ENCODE measurements around the gene DDX25. TPM values are rescaled to one million over a fixed set of nuclear protein-coding genes. Genes with fewer than 3 reads are reported as not detected.

Gene DDX25
- total RNA-seq, 1 experiment from 2014 or later: 0.37 TPM

- no peaks in the 10 kb centered on the region for H4K20me1 ChIP-seq (ENCODE audit: insufficient read depth)
- H3K36me3 ChIP-seq (ENCODE audit: control insufficient read depth in 1 of 2, insufficient read depth in 2 of 2, low read length in 2 of 2): no peaks in the 10 kb centered on the region
- no peaks in the 10 kb centered on the region for H3K4me1 ChIP-seq (ENCODE audit: control insufficient read depth in 1 of 2, insufficient read depth in 2 of 2, low read length in 2 of 2)
- no peaks in the 10 kb centered on the region for H3K9me2 ChIP-seq (ENCODE audit: insufficient read depth)
- no peak overlapping the region for H3K27ac ChIP-seq (ENCODE audit: low read depth, low read length)
- intact Hi-C loops (cut with micrococcal nuclease): no loop called here
- no peak overlapping the region for H2AFZ ChIP-seq (ENCODE audit: low read depth, low read length, poor library complexity, severe bottlenecking)
- no peaks in the 10 kb centered on the region for H3K79me2 ChIP-seq (ENCODE audit: insufficient read depth, low read length)
- H3K9me3 ChIP-seq (ENCODE audit: control insufficient read depth in 1 of 2, insufficient read depth in 1 of 2, low read depth in 1 of 2, low read length in 2 of 2): no peaks in the 10 kb centered on the region
- no peak overlapping the region for H3K9ac ChIP-seq (ENCODE audit: low read length)
- ChIA-PET POLR2A (no interaction called here), CTCF (no interaction called here), RAD21 (ENCODE audit: low non-redundant PET in 1 of 2, low total read pairs in 2 of 2, uncharacterized antibody in 2 of 2, unreplicated experiment in 2 of 2) (no interaction called here)
- H3K4me2 ChIP-seq (ENCODE audit: low read length): no peak overlapping the region
- TF ChIP-seq EGR1 (IDR thresholded peaks at IDR 0.05; ENCODE audit: low read depth): no peak
- no peak for TF ChIP-seq SP1 (IDR thresholded peaks at IDR 0.05; ENCODE audit: low read depth)
- no peak for TF ChIP-seq ZNF274 (IDR thresholded peaks at IDR 0.05; ENCODE audit: low read depth, low read length)
- TF ChIP-seq ELF1 (IDR thresholded peaks at IDR 0.05; ENCODE audit: borderline replicate concordance, low read depth): no peak
- no peak for TF ChIP-seq ZFX (IDR thresholded peaks at IDR 0.05)
- ATAC-seq (no peak), DNase-seq (ENCODE audit: low read depth, low spot score) (no peak)
- no peak overlapping the region for H3K4me3 ChIP-seq (replicated peaks in 1 of 2; ENCODE audit: low read depth in 1 of 2, low read length in 2 of 2)
- H3K27me3 ChIP-seq (ENCODE audit: insufficient read depth, low read length): no peaks in the 10 kb centered on the region
- no TSS peak for BruUV-seq (replicated peaks)
Measured at GRCh38 chr11:125954945-125955640, 50.8 kb downstream of the DDX25 start.

GRCh38 chr11:125955856-125956255, 51.5 kb downstream of the DDX25 start:
- H3K4me3 ChIP-seq (replicated peaks in 1 of 2; ENCODE audit: low read depth in 1 of 2, low read length in 2 of 2): no peak overlapping the region
- H2AFZ ChIP-seq (ENCODE audit: low read depth, low read length, poor library complexity, severe bottlenecking): no peak overlapping the region
- TF ChIP-seq SRF (IDR thresholded peaks at IDR 0.05; ENCODE audit: low read depth): no peak
- BruUV-seq (replicated peaks): no TSS peak
- no peaks in the 10 kb centered on the region for H4K20me1 ChIP-seq (ENCODE audit: insufficient read depth)
- H3K79me2 ChIP-seq (ENCODE audit: insufficient read depth, low read length): no peaks in the 10 kb centered on the region
- H3K4me2 ChIP-seq (ENCODE audit: low read length): no peak overlapping the region
- DNase-seq (ENCODE audit: low read depth, low spot score) (no peak), ATAC-seq (no peak)
- no peaks in the 10 kb centered on the region for H3K9me2 ChIP-seq (ENCODE audit: insufficient read depth)
- no peaks in the 10 kb centered on the region for H3K4me1 ChIP-seq (ENCODE audit: control insufficient read depth in 1 of 2, insufficient read depth in 2 of 2, low read length in 2 of 2)
- no peaks in the 10 kb centered on the region for H3K36me3 ChIP-seq (ENCODE audit: control insufficient read depth in 1 of 2, insufficient read depth in 2 of 2, low read length in 2 of 2)
- ChIA-PET RAD21 (ENCODE audit: low non-redundant PET in 1 of 2, low total read pairs in 2 of 2, uncharacterized antibody in 2 of 2, unreplicated experiment in 2 of 2) (no interaction called here), POLR2A (no interaction called here), CTCF (no interaction called here)
- no peaks in the 10 kb centered on the region for H3K9me3 ChIP-seq (ENCODE audit: control insufficient read depth in 1 of 2, insufficient read depth in 1 of 2, low read depth in 1 of 2, low read length in 2 of 2)
- H3K9ac ChIP-seq (ENCODE audit: low read length): no peak overlapping the region
- H3K27me3 ChIP-seq (ENCODE audit: insufficient read depth, low read length): no peaks in the 10 kb centered on the region
- intact Hi-C loops (cut with micrococcal nuclease): no loop called here
- no peak overlapping the region for H3K27ac ChIP-seq (ENCODE audit: low read depth, low read length)
